Endometrial microvascular endothelial cells (primary cell): ENCODE results near the gene SLC22A23. TPM values are rescaled to one million over a fixed set of nuclear protein-coding genes. Genes with fewer than 3 reads are reported as not detected.

Source experiments
- in situ Hi-C: cut with HindIII; loops from 2 replicates; pipeline ENCODE4 v1.10.0; 2017; ENCODE audit warnings: low sequenced_read_pairs, low pct_unique_long_range_greater_than_20kb; ENCODE audit errors: inconsistent ontology term
- total RNA-seq: library from RNA; depleted of rRNA; stranded (reverse); fragments of >200 nt; gene quantifications from one replicate; pipeline ENCODE4 v1.2.3, GENCODE V29; 2015; ENCODE audit errors: inconsistent ontology term

The SLC22A23 gene
- total RNA-seq, 1 donor from 2014 or later: 5.8 TPM

DNA sequence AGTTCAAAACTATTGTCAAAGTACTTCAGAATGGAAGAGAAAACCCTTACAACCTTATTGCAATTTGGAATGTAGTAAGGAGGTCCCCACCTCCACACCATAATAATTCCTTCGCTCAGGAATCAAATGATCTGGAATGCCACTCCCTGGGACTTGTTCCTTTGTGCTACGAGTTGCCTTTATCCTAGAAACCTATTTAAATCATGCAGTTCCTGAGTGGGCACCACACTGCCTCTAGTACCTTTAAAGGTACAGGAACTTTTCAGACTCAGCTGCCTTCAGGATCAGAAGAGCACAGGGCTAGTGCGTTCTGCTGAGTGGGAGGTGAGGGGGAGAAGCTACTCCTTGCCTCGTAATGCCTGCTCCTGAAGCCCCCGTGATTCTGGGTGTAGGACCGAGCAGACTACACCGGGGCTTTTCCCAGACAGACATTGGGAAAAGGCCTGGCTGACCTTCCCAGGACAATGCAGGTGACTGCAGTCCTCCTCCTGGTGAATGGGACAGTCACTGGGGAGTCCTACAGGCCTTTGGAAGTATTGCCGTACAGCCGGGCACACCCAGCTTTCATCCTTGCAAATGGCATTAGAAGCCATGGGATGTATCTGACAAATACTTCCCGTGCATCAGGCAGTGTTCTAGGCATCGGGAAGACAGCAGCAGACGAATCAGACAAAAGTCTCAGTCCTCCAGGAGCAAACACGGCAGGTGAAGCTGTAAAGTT lies 217.6 kb downstream of the SLC22A23 start:
- in situ Hi-C loops: no loop called here

GRCh38 chr6:3237761-3238662 lies 218.8 kb downstream of the SLC22A23 start:
- in situ Hi-C loops: no loop called here

- in situ Hi-C loops: no loop called here
Observed at GRCh38 chr6:3236005-3236404, 220.8 kb downstream of the SLC22A23 start.

DNA sequence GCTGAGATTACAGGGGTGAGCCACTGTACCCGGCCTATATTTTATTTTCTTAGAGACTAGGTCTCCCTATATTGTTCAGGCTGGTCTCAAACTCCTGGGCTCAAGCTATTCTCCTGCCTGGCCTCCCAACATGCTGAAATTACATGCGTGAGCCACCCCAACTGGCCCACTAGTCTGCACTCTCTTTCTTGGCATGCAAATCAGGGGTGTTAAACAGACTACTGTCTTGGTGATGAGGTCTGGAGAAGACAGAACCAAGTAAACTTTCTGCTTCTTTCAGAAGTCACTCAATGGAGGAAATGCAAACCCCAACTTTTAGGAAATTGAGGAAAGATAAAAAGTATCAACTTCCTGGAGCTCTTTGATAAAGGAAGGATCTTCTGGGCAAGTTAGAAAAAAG lies 221.4 kb downstream of the SLC22A23 start:
- in situ Hi-C loops: no loop called here

GRCh38 chr6:3233904-3234303 lies 222.9 kb downstream of the SLC22A23 start:
- in situ Hi-C loops: no loop called here

DNA sequence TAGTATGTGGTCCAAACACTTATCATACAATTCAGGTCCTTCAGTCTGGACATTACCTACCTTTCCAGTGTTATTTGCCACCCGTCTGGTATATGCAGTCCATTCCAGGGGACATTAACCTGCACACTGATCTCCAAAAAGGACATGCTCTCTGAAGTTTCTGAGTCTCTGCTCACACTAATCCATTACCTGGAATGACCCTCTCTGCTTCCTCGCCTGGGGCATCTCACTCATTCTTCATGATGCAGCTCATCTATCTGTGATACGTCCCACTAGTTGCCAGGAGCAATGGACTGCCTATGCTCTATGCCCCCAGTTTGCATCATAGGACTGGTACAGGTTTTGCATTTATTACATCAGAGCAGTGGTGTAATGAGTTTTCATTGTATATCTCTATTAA lies 223.5 kb downstream of the SLC22A23 start:
- in situ Hi-C loops: no loop called here

DNA sequence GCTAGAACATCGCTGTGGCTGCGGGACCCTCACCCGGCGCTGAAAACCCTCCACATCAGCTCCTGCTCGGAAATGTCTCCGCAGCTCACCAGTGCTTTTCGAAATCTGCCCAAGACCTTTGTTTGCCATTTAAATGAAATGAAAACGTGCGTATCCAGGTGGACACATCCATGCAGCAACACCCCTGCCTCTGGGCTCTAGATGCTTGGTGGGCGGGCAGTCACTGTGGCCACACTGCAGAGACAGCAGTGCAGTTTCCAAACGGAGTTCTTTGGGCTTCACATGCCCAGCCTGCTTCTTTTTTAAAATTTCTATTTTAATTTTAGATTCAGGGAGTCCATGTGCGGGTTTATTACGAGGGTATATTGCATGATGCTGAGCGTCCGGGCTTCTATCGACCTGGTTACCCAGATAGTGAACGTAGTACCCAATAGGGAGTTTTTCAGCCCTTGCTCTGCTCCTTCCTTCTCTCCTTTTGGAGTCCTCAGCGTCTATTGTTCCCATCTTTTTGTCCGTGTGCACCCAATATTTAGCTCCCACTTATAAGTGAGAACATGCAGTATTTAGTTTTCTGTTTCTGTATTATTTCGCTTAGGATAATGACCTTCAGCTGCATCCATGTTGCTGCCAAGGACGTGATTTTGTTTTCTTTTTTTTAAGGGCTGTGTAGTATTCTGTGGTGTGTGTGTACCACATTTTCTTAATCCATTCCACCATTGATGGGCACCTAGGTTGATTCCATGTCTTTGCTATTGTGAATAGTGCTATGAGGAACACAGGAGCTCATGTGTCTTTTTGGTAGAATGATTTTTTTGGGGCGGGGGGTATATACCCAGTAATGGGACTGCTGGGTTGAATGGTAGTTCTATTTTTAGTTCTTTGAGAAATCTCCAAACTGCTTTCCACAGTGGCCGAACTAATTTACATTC lies 224.6 kb downstream of the SLC22A23 start:
- in situ Hi-C loops: no loop called here

- in situ Hi-C loops: no loop called here
Observed at GRCh38 chr6:3231247-3232016, 225.4 kb downstream of the SLC22A23 start.

GRCh38 chr6:3230900-3231246 lies 226.0 kb downstream of the SLC22A23 start:
- in situ Hi-C loops: no loop called here

DNA sequence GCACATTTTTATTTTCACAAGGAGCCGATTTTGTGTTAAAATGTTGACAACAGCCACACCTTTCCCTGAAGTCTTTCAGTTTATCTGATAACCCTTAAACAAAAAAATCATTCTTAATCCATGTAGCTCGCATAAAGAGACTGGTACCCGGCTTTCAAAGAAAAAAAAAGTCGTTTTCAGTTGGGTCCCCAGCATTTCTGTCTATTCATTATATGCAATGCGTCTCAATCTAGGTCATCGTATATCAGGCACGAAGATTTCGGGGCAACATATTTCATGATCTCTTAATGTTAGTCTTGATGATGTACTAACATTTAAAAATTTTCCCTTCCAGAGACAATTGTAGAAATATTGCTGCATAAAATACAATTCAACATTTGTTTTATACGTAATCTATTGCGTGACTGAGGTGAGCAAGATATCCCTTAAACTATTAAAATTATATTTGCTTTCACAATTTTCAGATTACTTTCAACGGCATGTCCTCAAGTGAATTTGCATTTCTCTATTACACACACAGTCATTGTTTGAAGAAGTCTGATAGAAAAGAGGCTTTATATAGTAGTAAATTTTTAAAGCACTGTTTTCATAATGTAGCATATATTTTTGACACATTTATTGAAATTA lies 226.5 kb downstream of the SLC22A23 start:
- in situ Hi-C loops: no loop called here

- in situ Hi-C loops: no loop called here
Observed at GRCh38 chr6:3229566-3230178, 227.2 kb downstream of the SLC22A23 start.

DNA sequence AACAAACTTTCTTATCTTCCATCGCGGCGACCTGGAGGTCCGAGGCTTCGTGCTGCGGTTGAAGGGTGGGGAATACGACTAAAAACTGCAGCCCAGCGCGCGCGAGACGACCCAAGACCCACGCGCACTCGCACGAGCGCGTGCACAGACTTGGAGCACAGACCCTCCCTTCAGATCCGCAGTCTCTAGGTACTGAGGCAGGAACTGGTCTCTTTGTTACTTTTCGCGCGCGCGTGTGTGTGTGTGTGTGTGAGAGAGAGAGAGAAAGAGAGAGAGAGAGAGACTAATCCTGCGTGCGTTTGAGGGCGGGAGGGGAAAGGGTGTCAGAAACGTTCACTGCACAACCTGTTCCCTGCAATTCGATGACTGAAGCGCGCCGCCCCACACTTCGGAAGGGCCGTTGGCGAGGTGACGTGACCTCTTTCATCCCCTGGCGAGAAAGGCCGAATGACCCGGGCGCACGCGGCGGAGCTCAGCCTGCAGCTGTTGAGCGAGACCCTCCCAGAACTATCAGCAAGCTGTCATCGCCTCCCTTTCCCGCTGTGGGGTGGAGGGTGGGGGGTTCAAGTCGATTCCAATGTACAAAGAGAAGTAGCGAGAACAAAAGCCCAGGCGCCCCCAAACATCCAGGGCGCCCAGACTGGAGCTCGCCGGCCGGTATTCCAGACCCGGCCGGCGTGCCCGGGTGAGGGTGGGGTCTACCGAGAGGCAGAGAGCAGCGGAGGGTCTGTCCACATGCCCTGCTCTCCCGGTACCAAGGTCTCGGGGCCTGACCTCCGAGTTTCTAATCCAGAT lies 227.9 kb downstream of the SLC22A23 start:
- in situ Hi-C loops: no loop called here

DNA sequence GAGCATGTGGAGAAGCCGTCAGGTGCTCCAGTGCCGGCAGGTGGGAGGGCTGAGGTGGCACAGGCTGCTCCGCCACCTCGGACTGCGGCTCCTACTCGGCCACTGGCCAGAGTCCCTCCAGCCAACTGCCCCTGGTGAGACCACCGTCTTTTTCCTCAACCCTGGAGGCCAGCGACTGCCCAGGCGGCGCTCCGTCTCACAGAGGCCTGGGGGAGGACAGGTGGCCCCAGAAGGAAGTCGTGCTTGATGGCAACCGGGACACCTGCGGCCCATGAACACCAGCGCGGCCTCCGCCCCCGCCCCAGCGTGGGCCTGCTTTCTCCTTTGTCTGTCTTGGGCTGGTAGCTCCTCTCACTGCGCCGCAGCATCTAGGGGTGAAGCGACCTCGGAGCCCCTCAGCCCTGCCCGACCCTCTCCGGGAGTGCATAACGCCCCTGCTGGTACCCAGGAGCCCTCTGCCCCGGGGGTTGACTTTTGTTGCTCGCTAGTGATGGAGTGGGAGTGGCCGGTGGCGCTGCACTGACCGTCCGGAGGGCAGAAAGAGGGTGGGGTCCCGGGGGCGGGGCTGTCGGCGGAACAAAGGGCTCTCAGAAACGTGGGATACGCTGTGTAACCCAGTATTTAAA lies 228.7 kb downstream of the SLC22A23 start:
- in situ Hi-C loops: no loop called here

GRCh38 chr6:3227363-3228045 lies 229.3 kb downstream of the SLC22A23 start, which contains the start of gene TUBB2B:
Gene TUBB2B (minus strand): TSS chr6:3227653. CDS start chr6:3227543, 110 bp downstream.
- in situ Hi-C loops: no loop called here

GRCh38 chr6:3226481-3227362 lies 230.1 kb downstream of the SLC22A23 start:
- in situ Hi-C loops: no loop called here
